Measurements from ENCODE around the gene COA1.

GRCh38 chr7:43660141-43660540, 69.2 kb downstream of the COA1 start:
- no peak for TF ChIP-seq CTCF (conservative IDR thresholded peaks at IDR 0.05 in 1 of 2, IDR thresholded peaks at IDR 0.05 in 1 of 2; ENCODE audit: extremely low read depth in 1 of 2, insufficient read depth in 1 of 2, low read depth in 1 of 2, low read length in 2 of 2)
- TF ChIP-seq EZH2 (IDR thresholded peaks at IDR 0.05; ENCODE audit: borderline replicate concordance, low read length) = no peak

Measured in mammary epithelial cell (primary cell).